Loucy (cell line): ENCODE data around the gene WNK1.

Experiments used
- H2AFZ ChIP-seq: fragments of 200-600 bp; sonication (generic); 2 replicates; pipeline ENCODE4 v1.6.0; 2016; ENCODE audit warnings: antibody characterized with exemption, mild to moderate bottlenecking, low read length, moderate library complexity
- H3F3A ChIP-seq: fragments of 200-600 bp; 2 replicates; pipeline ENCODE4 v1.6.0; 2016; ENCODE audit warnings: antibody characterized with exemption, low read depth, mild to moderate bottlenecking
- H3K27me3 ChIP-seq: fragments of 200-600 bp; sonication (generic); 2 replicates; pipeline ENCODE4 v1.6.1; 2014; ENCODE audit warnings: low read length, mild to moderate bottlenecking; ENCODE audit not compliant: insufficient read depth, poor library complexity, severe bottlenecking
- H3K36me3 ChIP-seq: fragments of 200-600 bp; sonication (generic); 2 replicates; pipeline ENCODE4 v1.6.1; 2016; ENCODE audit warnings: low read length; ENCODE audit not compliant: insufficient read depth
- H3K4me1 ChIP-seq: fragments of 200-600 bp; sonication (generic); 2 replicates; pipeline ENCODE4 v1.5.1; 2014; ENCODE audit warnings: low read length, mild to moderate bottlenecking; ENCODE audit not compliant: insufficient read depth, poor library complexity, severe bottlenecking
- H3K4me2 ChIP-seq: fragments of 200-600 bp; sonication (generic); 2 replicates; pipeline ENCODE4 v1.6.0; 2014; ENCODE audit warnings: antibody characterized with exemption, low read length, low read depth, mild to moderate bottlenecking; ENCODE audit not compliant: poor library complexity, severe bottlenecking
- H3K4me3 ChIP-seq: fragments of 200-600 bp; sonication (generic); 2 replicates; pipeline ENCODE4 v1.5.1; 2014; ENCODE audit warnings: low read length, mild to moderate bottlenecking, mixed read lengths; ENCODE audit not compliant: poor library complexity, severe bottlenecking
- H3K79me2 ChIP-seq: fragments of 200-600 bp; sonication (generic); 2 replicates; pipeline ENCODE4 v1.6.1; 2014; ENCODE audit warnings: low read length; ENCODE audit not compliant: insufficient read depth
- H3K9ac ChIP-seq: fragments of 200-600 bp; sonication (generic); 2 replicates; pipeline ENCODE4 v1.6.0; 2014; ENCODE audit warnings: mild to moderate bottlenecking, low read depth, low read length, moderate library complexity; ENCODE audit not compliant: poor library complexity, severe bottlenecking
- H3K9me2 ChIP-seq: fragments of 200-600 bp; sonication (generic); replicated peaks from 2 replicates; pipeline ENCODE4 v1.6.1; 2016; ENCODE audit warnings: low read depth, low read length, mixed read lengths
- H3K9me3 ChIP-seq: fragments of 200-600 bp; sonication (generic); 2 replicates; pipeline ENCODE4 v1.6.1; 2014; ENCODE audit warnings: mild to moderate bottlenecking, antibody characterized with exemption, low read length, low read depth; ENCODE audit not compliant: insufficient read depth
- H4K20me1 ChIP-seq: fragments of 200-600 bp; sonication (generic); 2 replicates; pipeline ENCODE4 v1.6.0; 2014; ENCODE audit warnings: antibody characterized with exemption, low read length, mild to moderate bottlenecking; ENCODE audit not compliant: insufficient read depth, poor library complexity, severe bottlenecking
- CTCF ChIP-seq: fragments of 200-600 bp; sonication (generic); conservative IDR thresholded peaks from 2 replicates; pipeline ENCODE4 v1.5.1; 2014; ENCODE audit warnings: mild to moderate bottlenecking, antibody characterized with exemption, low read length
- EZH2phosphoT487 ChIP-seq: fragments of 200-600 bp; IDR thresholded peaks from 2 replicates; pipeline ENCODE4 v1.6.1; 2018; ENCODE audit warnings: antibody characterized with exemption, mild to moderate bottlenecking, moderate library complexity, borderline replicate concordance

Gene WNK1

DNA sequence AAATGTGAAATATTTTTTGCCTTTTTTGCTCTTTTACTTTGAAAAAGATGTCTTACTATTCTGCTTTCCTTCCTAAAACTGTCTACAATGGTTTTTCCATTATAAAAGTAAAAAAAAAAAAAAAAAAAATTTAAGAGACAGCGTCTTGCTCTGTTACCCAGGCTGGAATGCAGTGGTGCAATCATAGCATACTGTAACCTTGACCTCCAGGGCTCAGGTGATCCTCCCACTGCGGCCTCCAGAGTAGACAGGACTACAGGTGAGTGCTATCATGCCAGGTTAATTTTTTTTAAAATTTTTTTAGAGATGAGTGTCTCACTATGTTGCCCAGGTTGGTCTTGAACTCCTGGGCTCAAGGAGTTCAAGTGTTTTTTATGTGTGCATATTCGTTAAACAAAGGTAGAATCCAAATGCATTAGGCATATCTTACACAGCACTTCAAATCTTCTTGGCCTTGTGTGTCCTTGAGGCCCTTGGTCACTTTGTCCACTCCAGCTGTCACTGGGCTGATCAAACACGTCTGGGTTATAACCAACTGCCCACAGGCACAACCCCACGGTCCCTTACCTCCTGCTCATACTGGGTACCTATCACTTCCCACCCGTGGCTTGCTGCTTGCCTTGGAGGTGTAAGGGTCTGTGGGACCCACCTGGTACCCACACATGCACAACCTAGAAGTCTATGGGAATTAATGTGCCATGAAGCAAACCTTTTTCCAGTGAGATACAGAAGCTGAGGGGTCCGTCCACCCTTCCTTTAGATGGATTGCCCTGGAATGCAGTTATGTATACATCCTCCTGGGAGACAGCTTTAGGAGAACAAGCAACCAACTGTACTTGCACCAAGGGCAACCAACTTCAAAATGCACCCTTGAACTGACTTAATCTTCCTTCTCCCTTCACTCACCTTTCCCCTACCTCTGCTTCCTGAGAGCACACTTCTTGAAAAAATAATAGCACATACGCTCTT is 184.3 kb downstream of the WNK1 start:
- Histone ChIP-seq H3K9me3 (no peaks in the 10 kb centered on the region), H3F3A (no peaks in the 10 kb centered on the region), H3K36me3 (no peaks in the 10 kb centered on the region), H3K4me1 (no peaks in the 10 kb centered on the region), H3K4me3 (no peak overlapping the region), H2AFZ (no peak overlapping the region), H3K9me2 (no peaks in the 10 kb centered on the region), H3K79me2 (peaks cover 4% of the 10 kb centered on the region; the same call in 1 of the 2 replicates), H4K20me1 (peaks cover 2% of the 10 kb centered on the region), H3K9ac (no peak overlapping the region), H3K4me2 (no peak overlapping the region), H3K27me3 (no peaks in the 10 kb centered on the region)
- TF ChIP-seq CTCF (no peak), EZH2phosphoT487 (no peak)

GRCh38 chr12:938810-939209 is 186.4 kb downstream of the WNK1 start:
- Histone ChIP-seq H3K9me2 (no peaks in the 10 kb centered on the region), H3F3A (no peaks in the 10 kb centered on the region)
- TF ChIP-seq EZH2phosphoT487, result no peak

GRCh38 chr12:943051-943450 is 190.7 kb downstream of the WNK1 start:
- TF ChIP-seq CTCF, result no peak
- TF ChIP-seq EZH2phosphoT487, result no peak
- H4K20me1 ChIP-seq, result no peaks in the 10 kb centered on the region
- H3K4me1 ChIP-seq, result peaks cover 13% of the 10 kb centered on the region
- H3K4me2 ChIP-seq, result no peak overlapping the region
- no peak overlapping the region for H2AFZ ChIP-seq
- H3K27me3 ChIP-seq, result no peaks in the 10 kb centered on the region
- H3K9me2 ChIP-seq, result no peaks in the 10 kb centered on the region
- no peak overlapping the region for H3K4me3 ChIP-seq
- no peaks in the 10 kb centered on the region for H3F3A ChIP-seq
- H3K36me3 ChIP-seq, result no peaks in the 10 kb centered on the region
- H3K79me2 ChIP-seq, result peaks cover 19% of the 10 kb centered on the region
- no peak overlapping the region for H3K9ac ChIP-seq
- no peaks in the 10 kb centered on the region for H3K9me3 ChIP-seq

More at GRCh38 chr12:938810-939209, 186.4 kb downstream of the WNK1 start:
- Histone ChIP-seq H3K4me2 (no peak overlapping the region), H3K4me3 (no peak overlapping the region), H3K27me3 (no peaks in the 10 kb centered on the region), H3K79me2 (peaks cover 4% of the 10 kb centered on the region; the same call in 1 of the 2 replicates), H3K9me3 (no peaks in the 10 kb centered on the region), H3K36me3 (no peaks in the 10 kb centered on the region), H4K20me1 (peaks cover 2% of the 10 kb centered on the region), H2AFZ (no peak overlapping the region), H3K9ac (no peak overlapping the region), H3K4me1 (no peaks in the 10 kb centered on the region)
